ENCODE results near the gene PIGQ. TPM values are rescaled to one million over a fixed set of nuclear protein-coding genes. Genes with fewer than 3 reads are reported as not detected.

The PIGQ gene
- total and polyA plus RNA-seq, 2 donors (not counting 1 experiment from before 2014, with no cell fraction given): 11.2 to 22.3 TPM

DNA sequence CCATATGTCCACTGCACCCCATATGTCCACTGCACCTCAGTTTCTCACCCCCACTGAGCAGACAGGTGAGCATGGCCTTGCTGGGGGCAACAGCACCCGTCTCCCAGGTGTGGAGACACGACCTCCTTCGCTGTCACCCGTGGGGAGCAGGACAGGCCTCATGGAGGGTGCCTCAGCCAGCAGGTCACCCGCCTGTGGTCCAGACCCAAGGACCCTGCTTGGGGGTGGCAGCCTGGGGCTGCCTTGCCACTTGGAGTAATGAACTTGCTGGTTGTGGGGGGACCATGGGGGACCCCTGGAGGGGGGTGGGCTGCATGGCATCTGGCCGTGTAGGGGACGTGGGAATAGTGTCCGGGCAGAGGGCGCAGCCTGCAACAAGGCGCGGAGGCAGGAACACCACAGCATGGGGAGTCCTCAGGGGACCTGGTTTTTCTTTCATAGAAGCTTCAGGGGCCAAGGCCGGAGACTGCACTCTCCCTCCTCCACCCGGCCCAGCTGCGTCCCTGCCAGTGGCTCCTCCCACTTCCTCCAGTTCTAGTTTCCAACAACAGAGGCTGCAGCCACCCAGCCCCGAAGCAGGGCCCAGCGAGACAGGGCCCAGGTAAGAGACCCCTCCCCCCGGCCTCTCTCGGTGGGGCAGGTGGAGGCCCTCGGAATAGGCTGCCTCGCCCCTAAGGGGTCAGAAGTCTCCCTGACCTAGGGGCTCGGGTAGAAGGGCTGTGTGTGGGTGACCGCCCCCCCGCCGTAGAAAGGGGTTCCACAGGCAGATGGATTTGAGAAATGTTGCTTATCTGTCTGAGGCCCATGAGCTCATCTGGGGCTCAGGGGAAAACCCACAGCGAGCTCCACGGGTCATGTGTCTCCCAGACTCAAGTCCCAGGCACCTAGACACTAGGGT is 3.0 kb upstream of the PIGQ start, which contains the start of gene NHLRC4:
NHLRC4 (plus strand) TSS at position 531 of the 898 bp plus-strand sequence. CDS start 1,043 bp downstream, outside the sequence.
- H3K36me3 ChIP-seq (ENCODE audit: control insufficient read depth, insufficient read depth, low read length): no peaks in the 10 kb centered on the region
- H3K4me2 ChIP-seq (ENCODE audit: extremely low read depth, insufficient read depth, low read length): peak within 1 kb of the TSS; percentile 64
- peak; percentile 31 to 60 for DNase-seq (ENCODE audit: low read depth in 2 of 2)
- no peak within 1 kb of the TSS for H2AFZ ChIP-seq (ENCODE audit: low read length)
- no peak within 1 kb of the TSS for H3K27ac ChIP-seq (ENCODE audit: insufficient read depth, low read length)
- H3K9me3 ChIP-seq (ENCODE audit: control insufficient read depth, insufficient read depth, low read depth, low read length): no peaks in the 10 kb centered on the region
- TF ChIP-seq EZH2 (IDR thresholded peaks at IDR 0.05; ENCODE audit: low read length, missing control alignments): no peak
- TF ChIP-seq, protein P1, sequence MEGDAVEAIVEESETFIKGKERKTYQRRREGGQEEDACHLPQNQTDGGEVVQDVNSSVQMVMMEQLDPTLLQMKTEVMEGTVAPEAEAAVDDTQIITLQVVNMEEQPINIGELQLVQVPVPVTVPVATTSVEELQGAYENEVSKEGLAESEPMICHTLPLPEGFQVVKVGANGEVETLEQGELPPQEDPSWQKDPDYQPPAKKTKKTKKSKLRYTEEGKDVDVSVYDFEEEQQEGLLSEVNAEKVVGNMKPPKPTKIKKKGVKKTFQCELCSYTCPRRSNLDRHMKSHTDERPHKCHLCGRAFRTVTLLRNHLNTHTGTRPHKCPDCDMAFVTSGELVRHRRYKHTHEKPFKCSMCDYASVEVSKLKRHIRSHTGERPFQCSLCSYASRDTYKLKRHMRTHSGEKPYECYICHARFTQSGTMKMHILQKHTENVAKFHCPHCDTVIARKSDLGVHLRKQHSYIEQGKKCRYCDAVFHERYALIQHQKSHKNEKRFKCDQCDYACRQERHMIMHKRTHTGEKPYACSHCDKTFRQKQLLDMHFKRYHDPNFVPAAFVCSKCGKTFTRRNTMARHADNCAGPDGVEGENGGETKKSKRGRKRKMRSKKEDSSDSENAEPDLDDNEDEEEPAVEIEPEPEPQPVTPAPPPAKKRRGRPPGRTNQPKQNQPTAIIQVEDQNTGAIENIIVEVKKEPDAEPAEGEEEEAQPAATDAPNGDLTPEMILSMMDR (conservative IDR thresholded peaks at IDR 0.05 in 1 of 2, IDR thresholded peaks at IDR 0.05 in 1 of 2; ENCODE audit: low read depth in 1 of 2, low read length in 2 of 2): no peak
- H3K27me3 ChIP-seq (ENCODE audit: control insufficient read depth, insufficient read depth, low read length): peaks cover 2% of the 10 kb centered on the region
- peaks cover 9% of the 10 kb centered on the region for H3K79me2 ChIP-seq (ENCODE audit: control insufficient read depth, insufficient read depth, low read length)
- peak within 1 kb of the TSS; percentile 7 for H3K9ac ChIP-seq (ENCODE audit: insufficient read depth, low read length)
- peaks cover 17% of the 10 kb centered on the region for H3K4me1 ChIP-seq (ENCODE audit: control insufficient read depth, extremely low read depth, insufficient read depth, low read length)
- no peaks in the 10 kb centered on the region for H4K20me1 ChIP-seq (ENCODE audit: control insufficient read depth, extremely low read depth, insufficient read depth, low read length)
- H3K4me3 ChIP-seq (replicated peaks in 1 of 4; ENCODE audit: control extremely low read depth in 1 of 4, insufficient read depth in 1 of 4, low read depth in 3 of 4, low read length in 4 of 4): peak within 1 kb of the TSS in 1 of 4 experiments; percentile 45

DNA sequence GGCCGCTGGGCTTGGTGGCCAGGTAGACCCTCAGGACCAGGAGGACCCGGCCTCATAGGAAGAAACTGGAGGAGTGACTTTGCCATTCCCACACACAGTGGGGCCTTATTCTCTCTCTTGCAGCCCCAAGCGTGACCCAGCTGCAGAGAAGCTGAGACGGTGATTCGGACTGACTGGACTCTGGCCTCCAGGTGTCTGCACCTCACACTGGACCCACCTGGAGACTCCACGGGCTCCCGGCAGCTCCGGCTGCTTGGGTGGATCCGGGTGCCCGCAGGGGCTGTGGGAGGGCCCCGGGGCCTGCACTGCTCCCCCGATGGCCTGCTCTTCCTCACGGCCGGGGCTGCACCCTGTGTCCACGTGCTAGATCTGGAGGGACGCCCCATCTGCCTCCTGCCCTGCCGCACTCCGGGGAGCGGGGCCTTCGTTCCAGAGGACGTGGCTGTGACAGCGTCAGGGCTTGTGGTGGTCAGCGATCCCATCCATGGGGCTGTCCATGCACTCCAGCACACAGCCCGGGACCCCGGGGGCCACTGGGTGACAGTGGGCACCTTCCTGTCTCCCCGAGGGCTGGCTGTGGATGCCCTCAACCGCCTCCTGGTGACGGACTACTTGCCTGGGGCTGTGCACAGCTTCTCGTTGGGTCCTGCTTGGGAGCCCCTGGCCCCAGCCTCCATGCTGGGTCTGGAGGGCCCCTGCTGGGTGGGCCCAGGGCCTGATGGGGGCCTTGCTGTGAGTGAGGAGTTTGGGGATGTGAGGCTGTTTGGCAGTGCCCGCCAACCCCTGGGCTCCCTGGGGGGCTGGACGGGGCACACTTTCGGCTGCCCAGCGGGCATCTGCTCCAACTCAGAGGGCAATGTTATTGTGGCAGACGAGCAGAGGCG is 2.2 kb upstream of the PIGQ start:
- no peaks in the 10 kb centered on the region for H4K20me1 ChIP-seq (ENCODE audit: control insufficient read depth, extremely low read depth, insufficient read depth, low read length)
- no peaks in the 10 kb centered on the region for H3K36me3 ChIP-seq (ENCODE audit: control insufficient read depth, insufficient read depth, low read length)
- peaks cover 10% of the 10 kb centered on the region for H3K79me2 ChIP-seq (ENCODE audit: control insufficient read depth, insufficient read depth, low read length)
- peak overlapping the region in 1 of 4 experiments; percentile 45 for H3K4me3 ChIP-seq (replicated peaks in 1 of 4; ENCODE audit: control extremely low read depth in 1 of 4, insufficient read depth in 1 of 4, low read depth in 3 of 4, low read length in 4 of 4)
- no peak overlapping the region for H3K27ac ChIP-seq (ENCODE audit: insufficient read depth, low read length)
- H3K4me1 ChIP-seq (ENCODE audit: control insufficient read depth, extremely low read depth, insufficient read depth, low read length): peaks cover 17% of the 10 kb centered on the region
- H3K9ac ChIP-seq (ENCODE audit: insufficient read depth, low read length): no peak overlapping the region
- TF ChIP-seq, protein P1 (conservative IDR thresholded peaks at IDR 0.05 in 1 of 2, IDR thresholded peaks at IDR 0.05 in 1 of 2; ENCODE audit: low read depth in 1 of 2, low read length in 2 of 2): no peak
- no peak for TF ChIP-seq EZH2 (IDR thresholded peaks at IDR 0.05; ENCODE audit: low read length, missing control alignments)
- no peaks in the 10 kb centered on the region for H3K27me3 ChIP-seq (ENCODE audit: control insufficient read depth, insufficient read depth, low read length)
- H3K4me2 ChIP-seq (ENCODE audit: extremely low read depth, insufficient read depth, low read length): no peak overlapping the region
- no peaks in the 10 kb centered on the region for H3K9me3 ChIP-seq (ENCODE audit: control insufficient read depth, insufficient read depth, low read depth, low read length)
- DNase-seq (ENCODE audit: low read depth in 2 of 2): no peak
- H2AFZ ChIP-seq (ENCODE audit: low read length): no peak overlapping the region
